NCI-H2227 (cell line): ENCODE measurements around the gene SLC25A29.
A peak's percentile ranks its signal among the peaks of the same experiment; 100 is the strongest.

Source experiments
- DNase-seq: peaks from one replicate; lab custom pipeline; 2025; ENCODE audit not compliant: unreplicated experiment; lab: John Stamatoyannopoulos, UW

Gene SLC25A29

GRCh38 chr14:100282766-100283419 lies 23.4 kb downstream of the SLC25A29 start:
- DNase-seq, result no peak

DNA sequence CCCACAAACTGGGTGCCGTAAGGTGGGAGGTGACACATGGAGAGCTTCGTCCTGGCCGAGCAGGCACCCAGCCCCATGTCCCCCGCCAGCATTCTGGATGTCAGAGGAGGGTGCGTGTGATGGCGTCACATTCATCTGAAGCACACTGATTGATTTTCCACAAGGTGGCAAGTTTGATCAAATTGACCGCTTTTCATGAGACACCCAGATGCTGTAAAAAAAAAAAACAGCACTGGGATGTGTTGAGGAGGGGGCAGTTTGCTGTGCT lies 24.2 kb downstream of the SLC25A29 start:
- DNase-seq, result no peak

DNA sequence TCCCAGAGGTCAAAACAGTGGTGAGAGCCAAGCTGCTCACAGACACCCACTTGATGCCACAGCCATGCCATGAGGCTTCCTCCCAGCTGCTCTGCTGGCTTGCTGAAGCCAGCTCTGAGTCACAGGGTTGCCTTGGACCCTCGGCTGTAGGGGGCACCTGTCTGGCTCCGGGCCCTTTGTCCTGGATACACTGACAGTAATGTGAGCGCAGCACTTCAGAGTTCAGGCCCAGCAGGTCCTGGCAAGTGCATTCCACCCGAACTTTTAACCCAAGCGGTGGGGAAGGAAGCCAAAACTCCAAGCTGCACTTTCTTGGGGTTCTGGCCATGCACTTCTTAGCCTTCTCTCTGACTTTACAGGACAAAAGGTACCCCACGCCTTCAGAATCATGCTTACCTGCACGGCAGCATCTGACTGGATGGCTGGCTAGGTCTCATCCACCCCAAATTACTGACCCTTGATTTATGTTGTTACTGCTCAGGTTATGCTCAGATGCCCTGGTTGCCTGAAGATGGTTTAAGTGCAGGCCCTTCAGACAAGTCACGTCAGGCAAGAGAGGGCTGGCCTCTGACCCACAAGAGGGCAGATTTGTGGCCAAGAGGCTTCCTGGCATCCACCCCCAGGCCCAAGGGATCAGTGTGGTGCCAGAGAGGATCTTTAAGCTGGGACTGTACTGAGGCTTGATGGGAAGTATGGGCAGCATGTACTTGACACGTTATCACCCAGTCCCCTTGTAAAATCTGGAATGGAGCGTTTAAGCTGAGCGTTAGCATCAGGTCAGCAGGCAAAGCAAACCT lies 24.8 kb downstream of the SLC25A29 start:
- DNase-seq, result no peak

GRCh38 chr14:100279563-100279962 lies 26.7 kb downstream of the SLC25A29 start:
- DNase-seq, result no peak

- DNase-seq, result no peak
These were observed 27.1 kb downstream of the SLC25A29 start for GRCh38 chr14:100279133-100279532.

DNA sequence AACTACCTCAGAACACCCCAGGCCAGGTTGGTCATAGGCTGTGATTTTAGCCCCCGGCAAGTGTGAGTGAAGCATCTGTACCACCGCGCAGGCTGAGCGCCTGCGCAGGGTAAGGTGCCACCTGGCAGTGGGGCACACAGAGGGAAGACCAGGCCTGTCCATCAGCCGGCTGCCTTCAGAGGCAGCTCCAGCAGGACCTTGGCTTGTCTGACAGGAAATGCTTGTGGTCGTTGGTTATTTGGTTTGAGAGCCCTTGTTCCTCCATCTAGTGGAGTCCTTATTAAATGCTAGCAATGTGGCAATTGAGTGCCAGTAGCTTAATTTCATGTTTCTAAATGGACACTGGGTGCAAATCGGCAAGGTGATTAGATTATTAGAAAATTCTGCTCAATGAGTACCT lies 27.5 kb downstream of the SLC25A29 start:
- DNase-seq, result no peak

GRCh38 chr14:100275214-100275613 lies 31.0 kb downstream of the SLC25A29 start:
- no peak for DNase-seq

- DNase-seq, result no peak
These were observed 32.0 kb downstream of the SLC25A29 start for GRCh38 chr14:100274250-100274649.

DNA sequence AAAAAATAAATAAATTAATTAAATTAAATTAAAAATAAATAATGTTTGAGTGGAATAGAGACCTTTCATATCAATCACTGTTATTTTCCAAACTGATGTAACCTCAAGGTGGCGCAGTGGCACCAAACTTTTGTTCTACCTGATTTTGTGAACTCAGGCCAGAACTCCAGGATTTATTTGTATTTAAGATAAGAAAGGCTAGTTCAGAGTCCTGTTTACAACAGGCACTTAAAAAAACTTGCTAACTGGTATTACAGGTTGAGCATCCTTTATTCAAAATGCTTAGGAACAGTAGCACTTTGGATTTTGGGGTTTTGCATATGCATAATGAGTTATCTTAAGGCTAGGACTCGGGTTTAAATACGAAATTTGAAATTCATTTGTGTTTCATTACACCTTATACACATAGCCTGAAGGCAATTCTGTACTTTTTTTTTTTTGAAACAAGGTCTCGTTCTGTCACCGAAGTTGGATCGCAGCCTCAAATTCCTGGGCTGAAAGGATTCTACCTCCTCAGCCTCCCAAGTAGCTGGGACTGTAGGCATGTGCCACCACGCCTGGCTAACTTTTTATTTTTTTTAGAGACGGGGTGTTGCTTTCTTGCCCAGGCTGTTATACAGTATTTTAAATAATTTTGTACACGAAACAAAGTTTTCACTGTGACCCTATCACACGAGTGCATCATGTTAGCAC lies 34.9 kb downstream of the SLC25A29 start:
- DNase-seq, result peak; percentile 8

GRCh38 chr14:100268591-100269207 lies 37.5 kb downstream of the SLC25A29 start:
- no peak for DNase-seq

DNA sequence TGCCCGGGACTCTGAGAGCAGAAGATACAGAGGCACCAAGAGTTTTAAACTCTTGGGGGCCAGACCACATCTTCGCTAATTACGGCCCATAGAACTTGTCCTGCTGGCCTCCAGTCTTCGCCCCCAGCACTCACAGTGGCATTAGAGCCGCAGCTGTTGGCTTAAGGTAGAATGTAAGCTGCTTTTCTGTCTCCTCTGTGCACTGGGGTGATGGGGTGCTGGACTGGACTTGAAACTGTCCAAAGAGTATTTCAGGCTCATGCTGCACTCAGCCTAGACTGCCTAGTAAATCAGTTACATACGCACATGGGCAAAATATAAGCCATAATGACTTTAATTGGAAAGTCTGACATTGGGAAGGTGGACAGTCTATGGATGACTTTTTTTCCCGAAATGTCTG lies 38.3 kb downstream of the SLC25A29 start:
- no peak for DNase-seq

GRCh38 chr14:100263141-100263540 lies 43.1 kb downstream of the SLC25A29 start:
- no peak for DNase-seq

DNA sequence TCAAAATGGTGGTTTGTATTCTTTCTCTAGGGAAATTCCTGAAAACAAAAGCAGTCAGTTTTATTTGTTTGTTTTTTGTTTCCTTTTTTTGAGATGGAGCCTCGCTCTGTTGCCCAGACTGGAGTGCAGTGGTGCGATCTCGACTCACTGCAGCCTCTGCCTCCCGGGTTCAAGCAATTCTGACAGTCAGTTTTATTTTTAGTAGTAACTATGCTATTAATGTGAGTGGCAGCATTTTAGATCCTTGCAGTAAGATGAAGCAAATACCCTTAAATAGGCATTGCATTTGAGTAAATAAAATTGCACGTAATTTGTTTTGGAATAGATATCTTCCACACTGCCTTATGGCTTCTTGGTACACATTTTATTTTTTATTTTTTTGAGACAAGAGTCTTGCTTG lies 43.7 kb downstream of the SLC25A29 start:
- DNase-seq, result no peak

DNA sequence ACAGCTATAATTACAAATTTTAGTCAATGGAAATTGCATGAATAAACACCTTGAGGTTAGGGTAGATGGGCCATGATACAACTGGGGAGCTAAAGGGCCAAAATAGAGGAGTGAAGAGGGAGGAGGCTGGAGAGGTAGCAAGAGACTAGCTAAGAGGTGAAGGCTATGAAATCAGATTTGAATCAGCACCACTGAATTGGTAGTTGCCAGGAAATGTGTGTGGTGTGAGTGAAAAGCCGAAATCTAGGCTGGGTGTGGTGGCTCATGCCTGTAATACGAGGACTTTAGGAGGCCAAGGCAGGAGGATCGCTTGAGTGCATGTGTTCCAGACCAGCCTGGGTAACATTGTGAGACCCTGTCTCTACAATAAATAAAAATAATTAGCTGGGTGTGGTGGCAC lies 44.6 kb downstream of the SLC25A29 start:
- no peak for DNase-seq

- no peak for DNase-seq
These were observed 49.8 kb downstream of the SLC25A29 start for GRCh38 chr14:100256339-100256895.

GRCh38 chr14:100252684-100253083 lies 53.6 kb downstream of the SLC25A29 start:
- DNase-seq, result no peak

DNA sequence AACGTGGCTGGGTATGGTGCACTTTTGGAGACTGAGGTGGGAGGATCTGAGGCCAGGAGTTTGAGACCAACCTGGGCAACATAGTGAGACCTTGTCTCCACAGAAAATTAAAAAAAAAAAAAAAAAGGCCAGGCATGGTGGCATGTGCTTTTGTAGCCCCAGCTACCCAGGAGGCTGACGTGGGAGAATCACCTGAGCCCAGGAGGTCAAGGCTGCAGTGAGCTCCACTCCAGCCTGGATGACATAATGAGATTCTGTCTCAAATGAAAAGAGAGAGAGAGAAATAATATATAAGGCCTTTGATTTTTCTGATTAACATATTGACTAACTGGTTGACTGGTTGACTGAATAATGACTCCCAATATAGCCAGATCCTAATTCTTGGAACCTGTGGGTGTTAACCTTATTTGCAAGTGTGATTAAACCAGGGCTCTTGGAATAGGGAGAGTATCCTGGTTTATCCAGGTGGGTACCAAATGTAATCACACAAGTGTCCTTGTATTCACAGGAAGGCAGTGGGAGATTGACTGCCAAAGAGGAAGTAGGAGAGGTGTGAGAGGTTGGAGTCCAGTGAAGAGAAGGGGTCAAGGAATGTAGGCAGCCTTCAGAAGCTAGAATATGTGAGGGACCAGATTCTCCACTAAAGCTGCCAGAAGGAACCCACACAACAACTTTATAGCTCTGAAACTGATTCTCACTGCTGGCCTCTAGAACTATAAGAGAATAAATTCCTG lies 55.3 kb downstream of the SLC25A29 start:
- no peak for DNase-seq

DNA sequence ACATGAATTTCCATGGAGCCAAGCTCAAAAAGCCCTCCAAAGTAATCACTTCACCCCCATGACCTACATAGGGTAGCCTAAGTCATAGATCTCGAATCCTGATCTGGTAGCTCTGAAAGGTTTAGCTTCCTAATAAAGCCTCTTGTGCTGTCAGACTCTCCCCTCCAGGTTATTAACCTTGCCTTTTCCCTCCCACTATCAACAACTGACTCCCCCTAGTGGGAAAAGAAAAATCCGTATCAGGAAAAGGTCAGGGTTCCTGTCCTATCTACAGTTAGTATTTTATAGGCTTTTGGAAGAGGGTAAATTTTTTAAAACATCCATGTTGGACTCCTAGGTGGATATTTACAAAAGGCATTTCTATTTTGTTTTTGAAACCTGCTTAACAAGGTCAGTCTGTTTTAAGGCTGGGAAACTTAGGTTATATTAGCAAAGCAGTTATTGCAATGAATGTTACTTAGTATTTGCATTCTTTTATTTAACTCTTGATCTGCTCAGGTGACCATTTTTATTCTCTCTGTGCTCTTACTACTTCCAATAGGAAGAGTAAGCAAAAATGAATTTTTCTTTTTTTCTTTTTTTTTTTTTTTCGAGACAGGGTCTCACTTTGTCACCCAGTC lies 59.3 kb downstream of the SLC25A29 start:
- DNase-seq, result peak; percentile 73

DNA sequence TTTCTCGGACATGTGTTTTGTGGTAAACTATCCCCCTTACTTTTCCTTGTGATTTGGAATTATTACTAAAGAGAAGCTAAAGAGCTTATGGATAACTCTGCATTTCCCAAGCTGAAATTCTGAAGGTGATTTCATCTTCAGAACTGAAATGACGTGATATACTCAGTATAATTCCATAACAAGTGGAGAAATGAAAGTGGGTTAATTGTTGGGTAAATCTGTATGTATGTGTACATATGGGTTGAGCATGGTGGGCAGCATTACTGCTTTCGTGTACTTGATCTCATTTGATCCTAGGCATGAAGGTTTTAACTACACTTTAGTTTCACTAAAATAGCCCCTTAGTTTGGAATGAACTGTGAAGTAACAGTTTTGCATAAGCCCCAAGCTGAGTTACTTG lies 63.2 kb downstream of the SLC25A29 start:
- DNase-seq, result no peak

DNA sequence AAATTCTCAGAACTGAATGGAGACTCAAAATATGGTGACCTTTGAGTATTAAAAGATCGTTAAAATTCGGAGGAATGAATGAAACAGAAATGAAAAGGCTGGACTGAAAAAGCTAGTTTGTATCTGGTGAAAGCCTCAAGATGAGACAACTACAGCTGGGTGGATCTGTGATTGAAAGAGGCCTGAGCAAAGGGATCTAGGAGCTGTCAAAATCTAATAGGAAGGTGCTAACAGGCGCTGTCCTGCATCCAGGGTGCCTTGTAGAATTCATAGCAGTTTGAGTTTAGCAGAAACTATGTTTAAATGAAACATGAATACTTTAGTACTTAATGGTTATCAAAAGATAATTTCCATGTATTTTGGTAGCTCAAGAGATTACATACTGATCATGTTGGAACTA lies 65.0 kb downstream of the SLC25A29 start:
- no peak for DNase-seq
